NCI-H526 treated with DMSO at 0.1 percent for 48 hours (cell line): ENCODE results near the gene LRP1B.

Experiments
- DNase-seq: peaks from one replicate; lab custom pipeline; 2025; lab: John Stamatoyannopoulos, UW

Gene LRP1B

DNA sequence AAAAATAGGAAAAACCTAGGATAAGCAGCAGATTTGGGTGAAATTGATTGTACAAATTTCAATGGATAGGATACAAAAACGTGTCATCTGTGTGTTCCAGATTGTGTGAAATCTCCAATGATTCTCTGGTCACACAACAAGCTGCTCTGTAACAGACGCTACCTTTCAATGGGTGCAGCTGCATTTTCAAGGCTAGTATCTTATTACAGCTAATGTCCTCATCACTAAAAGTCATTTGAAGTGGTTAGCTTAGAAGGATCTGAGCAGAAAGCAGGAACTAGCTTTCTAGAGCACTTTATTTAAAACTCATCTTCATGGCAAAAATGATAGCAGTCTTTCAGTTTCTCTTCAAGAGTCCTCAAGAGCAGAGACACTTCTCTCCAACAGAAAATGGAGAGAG, 364.6 kb downstream of the LRP1B start:
- no peak for DNase-seq

DNA sequence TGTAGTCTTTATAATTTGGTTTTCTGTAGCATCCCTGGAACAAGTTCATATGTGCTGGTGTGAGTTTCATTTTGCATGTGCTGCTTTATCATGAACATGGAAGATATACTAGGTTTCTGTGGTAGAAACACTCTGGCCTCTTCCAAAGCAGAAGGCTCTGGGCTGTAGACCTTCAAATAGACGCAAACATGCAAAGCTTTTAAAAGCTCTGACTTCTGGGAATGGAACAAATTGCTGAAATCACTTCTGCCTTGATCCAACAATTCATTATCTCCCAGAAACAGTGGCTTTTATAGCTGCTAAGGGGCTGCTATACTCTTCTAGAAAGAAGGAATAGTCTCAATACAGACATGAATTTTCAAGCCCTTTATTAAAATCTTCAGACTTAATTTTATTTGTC, 382.2 kb downstream of the LRP1B start:
- no peak for DNase-seq

DNA sequence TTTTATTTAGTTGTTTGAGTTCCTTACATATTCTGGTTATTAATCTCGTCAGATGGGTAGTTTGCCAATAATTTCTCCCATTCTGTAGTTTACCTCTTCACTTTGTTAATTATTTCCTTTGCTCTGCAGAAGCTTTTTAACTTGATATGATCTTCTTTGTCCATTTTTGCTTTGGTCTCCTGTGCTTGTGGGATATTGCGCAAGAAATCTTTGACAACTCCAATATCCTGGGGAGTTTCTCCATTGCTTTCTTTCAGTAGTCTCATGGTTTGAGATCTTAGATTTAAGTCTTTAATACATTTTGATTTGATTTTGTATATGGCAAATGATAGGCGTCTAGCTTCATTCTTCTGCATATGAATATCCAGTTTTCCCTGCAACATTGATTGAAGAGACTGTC, 389.2 kb downstream of the LRP1B start:
- no peak for DNase-seq

DNA sequence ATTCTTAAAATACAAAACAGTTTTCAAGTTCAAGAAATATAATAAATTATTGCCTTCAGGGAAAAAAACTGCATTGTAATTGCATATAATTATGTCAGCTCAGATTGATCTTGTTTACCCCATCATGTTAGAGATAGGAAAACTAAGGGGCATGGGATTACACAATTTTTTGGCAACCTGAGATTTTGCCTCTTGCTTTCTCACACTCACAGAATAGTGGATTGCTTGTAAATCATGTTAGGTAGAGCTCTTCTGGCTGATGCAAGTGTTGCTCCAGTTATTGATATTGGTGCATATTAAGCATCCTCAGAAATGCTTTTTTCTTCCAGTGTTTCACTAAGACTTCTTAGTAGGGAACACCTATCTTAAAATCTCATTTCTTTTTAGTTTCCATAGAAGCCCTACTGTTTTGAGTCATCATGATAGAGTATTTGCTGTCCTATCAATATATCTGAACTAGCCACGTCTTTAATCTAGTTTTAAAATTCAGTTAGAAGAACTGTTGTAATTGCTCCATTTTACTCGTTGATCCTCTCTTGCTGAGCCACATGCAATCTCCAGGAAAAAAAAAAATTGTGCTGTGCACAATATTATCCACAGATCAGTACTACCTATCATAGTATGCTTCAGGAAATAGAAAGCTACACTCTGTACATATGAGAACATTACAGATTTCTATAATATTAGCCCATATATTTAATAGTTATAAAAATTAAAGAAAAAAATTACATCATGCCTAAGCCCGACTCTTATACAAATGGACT, 393.1 kb downstream of the LRP1B start:
- DNase-seq: no peak

DNA sequence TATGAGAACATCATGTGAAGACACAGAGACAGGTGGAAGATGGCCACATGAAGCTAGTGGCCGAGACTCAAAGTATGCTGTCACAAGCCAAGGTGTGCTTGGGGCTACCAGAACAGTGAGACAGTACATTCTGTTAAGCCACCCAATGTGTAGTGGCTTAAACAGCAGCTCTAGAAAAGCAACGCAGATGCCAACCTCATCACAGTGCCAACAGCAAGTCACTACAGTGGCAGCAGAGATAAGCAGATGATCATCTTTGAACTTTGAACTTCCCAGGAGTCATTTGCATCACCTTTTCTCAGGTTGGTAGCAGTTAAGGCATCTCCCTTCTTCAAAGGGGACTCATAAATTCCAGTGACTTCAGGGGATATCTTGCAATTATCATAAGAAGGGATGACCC, 394.4 kb downstream of the LRP1B start:
- no peak for DNase-seq

DNA sequence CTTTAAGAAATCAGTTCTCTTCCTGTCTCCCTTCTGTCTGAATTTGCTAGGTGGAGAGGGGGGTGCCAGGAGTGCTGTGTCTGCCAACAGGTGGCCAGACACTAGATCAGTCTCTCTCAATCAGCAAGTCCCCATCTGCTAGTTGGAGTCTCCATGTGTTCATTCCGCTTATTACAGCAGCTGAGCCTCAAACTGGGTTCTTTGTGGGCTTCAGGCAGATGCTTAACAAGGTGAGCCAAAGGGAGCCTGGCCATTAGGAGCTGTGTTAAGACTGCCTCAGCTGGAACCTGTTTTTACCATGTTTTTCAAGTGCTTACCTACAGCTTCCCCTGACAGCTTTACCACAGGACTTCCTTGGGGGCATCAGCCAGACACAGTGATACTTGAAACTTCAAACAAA, 401.9 kb downstream of the LRP1B start:
- DNase-seq: no peak

DNA sequence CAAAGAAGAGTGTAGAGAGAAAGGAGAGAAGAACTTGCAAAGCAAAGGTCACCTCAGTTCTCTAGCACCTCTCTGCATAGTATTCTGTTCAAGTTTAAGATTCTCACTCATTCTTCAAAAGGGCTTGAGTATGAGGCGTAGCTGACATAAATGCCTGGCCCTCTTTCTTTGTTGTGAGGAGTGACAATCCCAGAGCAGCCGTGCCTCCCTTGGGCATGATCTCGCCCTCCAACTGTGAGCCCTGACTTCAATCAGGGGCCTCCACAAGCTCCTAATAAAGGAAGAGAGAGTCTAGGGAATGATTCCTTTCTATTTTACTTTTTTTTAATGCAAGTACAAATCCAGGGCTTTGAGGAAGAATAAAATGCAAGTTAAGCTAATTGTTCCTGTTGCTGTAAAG, 402.7 kb downstream of the LRP1B start:
- no peak for DNase-seq

DNA sequence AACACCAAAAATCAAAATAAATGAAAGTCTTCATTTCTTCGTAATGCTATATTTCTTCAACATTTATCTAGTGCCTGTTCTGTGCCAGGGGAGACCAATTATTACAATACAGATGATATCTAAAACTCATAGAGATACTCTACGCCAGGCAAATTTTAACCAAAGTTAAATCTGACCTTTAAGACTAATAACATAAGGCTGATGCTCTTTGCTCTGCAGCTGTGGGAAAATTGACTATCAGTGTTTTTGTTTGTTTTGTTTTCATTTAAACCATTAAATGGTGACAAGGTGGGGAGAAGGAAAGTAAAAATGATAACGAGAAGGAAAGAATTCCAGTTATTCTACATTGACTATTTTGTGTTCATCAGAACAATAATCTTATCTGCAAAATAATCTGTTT, 406.4 kb downstream of the LRP1B start:
- no peak for DNase-seq

DNA sequence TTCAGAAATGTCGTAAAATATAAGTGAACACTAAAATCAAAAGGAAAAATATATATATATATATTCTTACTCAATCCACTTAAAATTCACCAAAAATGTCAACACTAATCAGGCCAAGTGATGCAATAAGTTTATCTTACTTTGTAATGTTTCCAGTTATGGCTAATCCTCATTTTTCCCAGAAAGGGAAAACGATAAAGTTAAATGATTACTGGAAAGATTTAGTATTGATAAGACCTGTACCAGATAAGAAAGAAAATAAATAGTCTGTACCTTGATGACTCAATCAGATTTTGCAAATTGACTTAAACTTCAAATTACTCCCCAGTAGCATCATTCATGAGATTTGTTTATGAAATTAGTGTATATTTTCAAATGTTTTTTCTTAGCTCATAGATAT, 407.0 kb downstream of the LRP1B start:
- DNase-seq: no peak

DNA sequence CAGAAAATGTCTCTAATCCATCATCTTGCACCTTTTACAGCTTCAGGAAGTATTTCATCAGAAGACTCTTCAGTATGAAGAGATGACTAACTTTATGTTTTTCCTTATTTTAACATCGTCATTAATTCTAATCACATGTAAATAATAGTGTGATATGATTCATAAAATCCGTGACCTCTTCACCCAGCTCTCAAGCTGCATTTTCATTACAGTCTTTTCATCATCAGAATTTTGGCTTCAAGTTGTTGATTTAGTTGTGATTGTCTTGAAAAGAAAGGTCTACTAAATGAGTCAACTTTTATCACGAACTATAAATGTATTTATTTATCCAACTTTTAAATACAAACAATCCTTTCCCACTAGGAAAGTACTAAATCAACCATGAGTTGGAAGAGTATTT, 410.3 kb downstream of the LRP1B start:
- DNase-seq: no peak

DNA sequence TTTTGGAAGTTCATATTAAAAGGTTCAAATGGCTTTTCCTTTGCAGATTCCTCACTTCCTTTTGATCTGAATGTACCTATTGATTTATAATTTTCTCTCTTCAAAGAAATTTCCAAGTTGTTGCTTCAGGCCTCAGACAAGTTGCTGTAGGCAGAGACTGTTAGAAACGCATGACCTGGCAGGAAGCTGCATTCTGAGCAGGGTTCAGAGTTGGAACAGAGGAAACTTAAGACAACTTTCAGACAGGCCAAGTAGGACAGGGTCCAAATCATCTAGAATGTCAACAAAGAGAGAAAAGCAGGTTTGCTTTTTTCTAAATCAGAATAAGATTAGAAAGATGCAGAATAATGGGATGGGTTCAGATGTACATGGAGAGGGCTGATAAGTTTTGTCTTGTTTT, 416.3 kb downstream of the LRP1B start:
- DNase-seq: no peak

DNA sequence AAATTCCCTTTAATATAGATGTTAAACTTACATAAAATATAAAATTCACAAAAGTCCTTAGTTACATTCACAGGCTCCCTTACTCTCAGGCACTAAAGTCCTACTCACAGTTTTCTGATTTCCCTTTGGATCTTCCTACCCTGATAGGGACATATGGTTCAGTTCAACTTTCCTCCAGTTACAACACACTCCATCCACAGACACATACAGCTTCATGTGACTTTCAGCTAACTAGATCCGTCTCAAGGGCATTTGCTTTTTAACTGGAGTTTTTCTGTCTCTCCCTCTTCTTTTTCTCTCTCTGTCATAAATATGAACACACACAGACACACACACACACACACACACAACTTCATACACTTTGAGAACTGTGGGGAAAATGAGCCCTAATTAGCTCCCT, 419.2 kb downstream of the LRP1B start:
- DNase-seq: no peak

DNA sequence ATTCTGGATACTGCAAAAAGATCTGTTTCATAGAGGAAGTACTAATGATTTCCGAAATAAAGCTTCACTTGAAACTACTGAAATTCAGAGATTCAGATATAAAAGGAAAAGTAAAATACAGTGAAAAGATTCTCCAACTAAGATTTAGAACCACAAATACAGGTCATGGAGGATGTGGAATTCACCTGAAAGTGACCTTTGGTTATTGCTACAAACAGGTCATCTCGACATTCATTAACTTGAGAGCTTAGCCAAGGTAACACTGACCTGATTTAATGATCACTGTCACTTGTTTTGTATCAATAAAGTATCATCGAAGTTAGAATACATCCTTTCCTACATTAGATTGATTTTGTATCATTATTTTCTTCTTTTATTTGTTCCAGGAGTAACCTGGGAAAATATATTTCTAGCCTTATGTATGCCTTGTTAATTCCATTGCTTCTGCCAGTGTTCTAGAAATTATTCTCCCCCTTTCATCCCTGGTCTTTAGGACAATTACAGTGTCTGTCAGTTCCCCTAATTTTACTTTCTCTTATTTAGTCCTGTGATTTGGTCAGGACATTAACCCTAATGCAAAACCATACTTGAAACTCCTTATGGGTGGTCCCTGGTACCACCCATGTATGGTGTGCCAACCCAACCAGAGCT, 420.1 kb downstream of the LRP1B start:
- no peak for DNase-seq

DNA sequence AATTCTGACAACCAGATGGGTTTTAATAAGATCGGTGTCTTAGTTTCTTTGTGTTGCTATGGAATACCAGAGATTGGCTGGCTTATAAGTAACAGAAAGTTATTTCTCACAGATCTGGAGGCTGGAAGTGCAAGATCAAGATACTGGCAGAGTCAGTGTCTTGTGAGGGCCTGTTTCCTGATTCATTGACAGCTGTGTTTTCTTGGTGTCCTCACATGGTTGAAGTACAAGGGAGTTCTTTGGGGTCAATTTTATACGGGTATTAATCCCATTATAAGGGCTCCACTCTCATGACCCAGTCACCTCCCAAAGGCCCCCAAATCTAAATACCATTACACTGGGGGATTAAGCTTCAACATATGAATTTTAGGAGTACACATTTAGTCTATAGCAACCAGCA, 421.1 kb downstream of the LRP1B start:
- no peak for DNase-seq

DNA sequence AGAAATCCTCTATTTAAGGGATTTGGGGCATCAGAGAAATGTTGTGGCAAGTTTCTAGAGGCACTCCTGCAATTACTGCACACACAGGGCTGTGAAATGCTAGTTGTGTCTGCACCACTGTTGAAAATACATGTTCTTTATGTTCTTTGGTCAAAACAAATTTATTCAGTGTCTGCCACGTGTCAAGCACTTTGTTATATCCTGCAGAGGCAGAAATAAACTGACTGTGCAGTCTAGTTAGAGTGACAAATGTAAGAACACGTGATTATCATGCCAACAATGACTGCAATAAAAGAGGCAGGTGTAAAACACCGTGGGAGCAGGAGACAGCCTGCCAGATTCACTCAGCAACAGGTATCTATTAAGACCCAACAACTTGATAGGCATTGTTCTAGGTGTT, 423.3 kb downstream of the LRP1B start:
- DNase-seq: no peak

DNA sequence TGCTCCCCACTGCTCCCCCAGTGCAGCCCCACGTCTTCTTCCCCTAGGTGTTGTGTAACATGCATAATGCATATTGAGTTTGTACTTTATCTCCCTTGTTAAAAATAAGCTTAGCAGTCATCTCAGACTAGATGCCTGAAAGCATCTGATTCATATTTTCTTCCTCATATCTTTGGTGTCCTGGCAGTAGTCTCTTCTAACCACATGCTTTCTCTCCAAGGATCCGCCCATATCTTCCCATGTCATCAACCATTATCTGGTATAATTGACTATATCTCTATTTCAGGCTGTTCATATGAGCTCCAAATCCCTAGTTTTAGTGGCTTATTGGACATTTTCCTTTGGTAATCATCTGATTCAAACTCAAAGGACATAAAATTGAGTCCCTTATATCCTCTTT, 426.3 kb downstream of the LRP1B start:
- DNase-seq: no peak

DNA sequence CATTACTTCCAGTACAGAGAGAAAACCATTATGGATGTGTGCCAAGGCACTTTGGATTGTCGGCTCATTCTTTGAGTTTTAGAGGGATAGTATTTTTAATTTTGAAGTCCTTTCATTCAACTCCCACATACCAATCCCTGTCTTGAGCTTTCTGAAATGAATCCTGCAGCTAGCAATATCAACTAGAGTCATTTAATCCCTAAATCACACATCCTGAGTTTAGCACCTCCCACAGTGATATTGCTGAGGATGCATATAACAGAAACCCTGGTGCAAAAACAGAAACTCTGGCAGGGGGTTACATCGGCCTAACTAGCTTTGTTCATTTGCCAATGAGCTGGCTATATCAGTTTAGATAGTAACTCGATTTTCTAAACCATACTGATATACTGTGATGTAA, 427.3 kb downstream of the LRP1B start:
- DNase-seq: no peak

DNA sequence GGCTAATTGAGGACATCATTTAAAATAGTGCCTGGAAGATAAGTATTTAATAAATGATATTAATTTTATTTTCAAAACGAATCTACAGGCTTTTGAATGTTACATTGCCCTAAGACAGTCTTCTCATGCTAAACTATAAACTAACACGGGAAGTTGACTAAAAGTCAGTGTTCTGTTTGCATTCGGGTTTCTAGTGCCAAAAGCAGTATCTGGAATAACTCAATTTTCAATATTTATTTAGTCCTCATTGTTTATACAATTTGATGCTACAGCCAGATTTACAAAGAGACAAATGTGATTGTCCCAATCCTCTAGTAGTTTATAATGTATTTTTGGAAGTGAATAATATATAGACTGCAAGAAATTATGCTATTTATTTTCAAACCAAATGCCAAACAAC, 429.2 kb downstream of the LRP1B start:
- no peak for DNase-seq

DNA sequence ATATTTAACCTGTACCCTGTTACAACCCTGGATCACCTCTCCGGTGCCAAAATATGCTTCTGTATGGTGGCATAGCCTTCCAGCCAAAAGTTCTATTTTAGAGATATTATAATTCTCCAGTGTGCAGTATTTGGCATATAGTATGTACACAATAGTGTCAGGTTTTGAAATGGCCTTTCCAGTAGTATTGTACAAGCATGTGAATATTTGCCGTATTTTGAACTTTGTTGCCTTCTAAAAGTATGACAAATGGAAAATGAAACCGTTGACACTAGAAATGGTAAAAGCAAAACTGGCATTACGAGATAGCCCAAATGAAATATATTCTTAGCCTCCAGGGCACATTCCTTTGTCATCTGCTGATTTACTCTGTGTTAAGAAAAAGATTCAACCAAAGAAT, 431.2 kb downstream of the LRP1B start:
- no peak for DNase-seq

DNA sequence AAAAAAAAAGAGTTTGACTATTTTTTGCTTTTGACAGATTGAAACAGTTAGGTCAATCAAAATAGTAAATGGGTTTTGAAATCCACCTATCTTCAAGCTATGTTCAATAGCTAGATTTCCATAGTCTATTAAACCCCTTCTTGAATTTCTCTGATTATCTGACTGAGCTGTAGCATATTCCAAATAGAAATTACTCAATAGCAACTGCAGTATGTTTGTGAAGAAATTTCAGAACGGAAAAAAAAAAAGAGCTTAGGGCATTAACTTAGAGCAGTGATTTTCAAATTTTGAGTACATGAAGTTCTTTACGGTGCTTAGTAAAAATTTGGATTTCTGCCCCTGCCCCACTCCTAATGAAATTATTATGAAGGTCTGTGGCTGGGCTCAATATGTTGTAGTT, 432.3 kb downstream of the LRP1B start:
- no peak for DNase-seq

DNA sequence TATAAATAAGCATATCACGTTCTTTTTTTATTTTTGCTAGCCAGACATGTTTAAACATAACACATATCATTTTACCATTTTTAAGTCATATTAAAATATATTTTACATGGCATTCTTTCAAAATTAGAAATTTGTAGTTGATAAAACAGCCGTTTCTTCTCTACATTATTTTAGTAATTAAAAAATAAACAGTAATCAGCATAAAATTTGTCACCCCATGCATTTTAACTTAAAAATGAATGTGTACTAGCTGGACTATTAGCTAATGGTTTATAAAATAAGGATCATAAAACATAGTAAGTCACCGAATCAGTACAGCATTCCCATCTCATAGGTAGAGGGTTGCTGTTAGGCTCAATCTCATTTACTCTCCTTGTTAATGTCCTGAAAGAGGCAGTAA, 433.8 kb downstream of the LRP1B start:
- DNase-seq: no peak

DNA sequence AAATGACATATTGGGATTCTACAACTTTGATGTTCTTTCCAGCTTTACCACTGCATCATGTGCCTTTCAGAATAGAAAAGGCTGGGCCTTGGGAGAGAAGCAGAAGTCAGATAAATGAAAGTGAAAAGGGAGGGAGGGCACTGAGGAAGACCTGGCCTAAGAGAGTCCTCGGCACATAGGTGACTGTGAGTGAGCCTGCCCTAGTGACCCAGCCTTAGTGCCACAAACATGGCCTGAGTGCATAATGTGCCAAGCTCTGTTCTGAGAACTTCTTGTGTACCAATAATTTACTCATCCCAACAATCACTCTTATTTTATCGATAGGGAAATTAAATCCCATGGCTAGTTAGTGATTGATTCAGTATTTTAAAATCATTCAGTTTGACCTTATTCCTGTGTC, 436.6 kb downstream of the LRP1B start:
- DNase-seq: no peak

DNA sequence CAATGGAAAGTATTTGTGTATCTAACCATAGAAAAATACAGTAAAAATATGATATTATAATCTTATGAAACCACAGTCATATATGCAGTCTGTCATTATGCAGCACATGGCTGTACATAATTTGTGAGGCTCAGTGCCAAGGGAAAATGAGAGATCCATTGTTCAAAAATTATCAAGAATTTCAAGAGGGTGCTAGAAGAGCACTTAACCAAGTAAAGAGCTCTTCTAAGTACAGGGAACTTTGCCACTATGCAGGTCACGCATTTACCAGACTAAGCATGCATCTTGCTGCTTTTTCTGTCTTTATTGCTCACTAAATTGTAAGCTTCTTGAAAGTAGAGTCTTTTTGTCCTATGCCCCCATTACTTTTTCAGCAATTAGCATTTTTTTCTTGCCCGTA, 438.0 kb downstream of the LRP1B start:
- DNase-seq: no peak

DNA sequence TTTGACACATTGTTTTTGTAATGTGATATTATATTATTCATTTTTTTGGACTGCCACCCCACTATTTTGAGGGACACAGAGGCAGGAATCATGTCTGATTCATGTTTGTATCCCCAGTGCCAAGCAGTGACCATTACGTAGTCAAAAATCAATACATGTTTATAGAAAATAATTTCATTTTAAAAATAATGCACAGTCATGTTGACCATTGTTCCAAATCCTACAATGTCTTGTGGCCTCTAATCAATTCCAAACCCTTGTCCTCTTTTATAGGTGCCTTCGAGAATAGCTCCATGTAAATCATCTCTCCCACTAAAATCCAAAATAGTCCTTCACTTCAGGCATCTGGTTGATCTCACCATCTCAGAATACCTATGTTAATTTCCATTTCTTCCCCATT, 454.7 kb downstream of the LRP1B start:
- DNase-seq: no peak
